ENCODE results near the gene MDM2. TPM values are rescaled to one million over a fixed set of nuclear protein-coding genes. Genes with fewer than 3 reads are reported as not detected.

MDM2 gene
- total and polyA plus RNA-seq, 10 of the 15 experiments (the other 5 are each of a cell fraction or from before 2014, with no cell fraction given) = 48.2 to 174 (median 85.0) TPM

GRCh38 chr12:68842123-68842522 is 34.1 kb downstream of the MDM2 start (continued):
- no peak for TF ChIP-seq CBFB (IDR thresholded peaks at IDR 0.05; ENCODE audit: low read depth)
- TF ChIP-seq IKZF1 (conservative IDR thresholded peaks at IDR 0.05) = no peak
- TF ChIP-seq, protein P1, sequence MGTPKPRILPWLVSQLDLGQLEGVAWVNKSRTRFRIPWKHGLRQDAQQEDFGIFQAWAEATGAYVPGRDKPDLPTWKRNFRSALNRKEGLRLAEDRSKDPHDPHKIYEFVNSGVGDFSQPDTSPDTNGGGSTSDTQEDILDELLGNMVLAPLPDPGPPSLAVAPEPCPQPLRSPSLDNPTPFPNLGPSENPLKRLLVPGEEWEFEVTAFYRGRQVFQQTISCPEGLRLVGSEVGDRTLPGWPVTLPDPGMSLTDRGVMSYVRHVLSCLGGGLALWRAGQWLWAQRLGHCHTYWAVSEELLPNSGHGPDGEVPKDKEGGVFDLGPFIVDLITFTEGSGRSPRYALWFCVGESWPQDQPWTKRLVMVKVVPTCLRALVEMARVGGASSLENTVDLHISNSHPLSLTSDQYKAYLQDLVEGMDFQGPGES (IDR thresholded peaks at IDR 0.05) = no peak
- TF ChIP-seq CUX1 (IDR thresholded peaks at IDR 0.05; ENCODE audit: insufficient replicate concordance, low read depth, low read length) = no peak
- no peak for TF ChIP-seq HCFC1 (IDR thresholded peaks at IDR 0.05; ENCODE audit: low read length)

Data from GM12878 (cell line).